Activated naive CD4-positive, alpha-beta T cell treated with anti-CD3 and anti-CD28 coated beads, Interleukin-2, amount 10 ng/mL, durations not matched to agents 7 days and 5 days (primary cell): ENCODE results near the gene REXO4.
A peak's percentile ranks its signal among the peaks of the same experiment; 100 is the strongest.

Experiments used
- CTCF ChIA-PET: fragments of 350-600 bp; sonication (Branson Sonifier 250); formaldehyde crosslinking; loops from one replicate; lab custom pipeline; 2021; ENCODE audit warnings: antibody characterized with exemption; lab: Charles Lee
- DNase-seq: peaks from one replicate; pipeline ENCODE4 v3.0.0-alpha.2; 2020
- H3K27ac Mint-ChIP-seq: one replicate; pipeline ENCODE4 v1.8.0; 2021; ENCODE audit warnings: mild to moderate bottlenecking, moderate library complexity, mixed read lengths
- H3K27me3 Mint-ChIP-seq: one replicate; pipeline ENCODE4 v1.8.0; 2021; ENCODE audit warnings: mild to moderate bottlenecking, mixed read lengths
- H3K36me3 Mint-ChIP-seq: one replicate; pipeline ENCODE4 v1.8.0; 2021; ENCODE audit warnings: mixed read lengths
- H3K4me1 Mint-ChIP-seq: one replicate; pipeline ENCODE4 v1.8.0; 2021; ENCODE audit warnings: mixed read lengths
- H3K4me3 Mint-ChIP-seq: one replicate; pipeline ENCODE4 v1.8.0; 2021; ENCODE audit warnings: mild to moderate bottlenecking, moderate library complexity, mixed read lengths
- H3K9me3 Mint-ChIP-seq: one replicate; pipeline ENCODE4 v1.8.0; 2021; ENCODE audit warnings: mixed read lengths

Gene REXO4

DNA sequence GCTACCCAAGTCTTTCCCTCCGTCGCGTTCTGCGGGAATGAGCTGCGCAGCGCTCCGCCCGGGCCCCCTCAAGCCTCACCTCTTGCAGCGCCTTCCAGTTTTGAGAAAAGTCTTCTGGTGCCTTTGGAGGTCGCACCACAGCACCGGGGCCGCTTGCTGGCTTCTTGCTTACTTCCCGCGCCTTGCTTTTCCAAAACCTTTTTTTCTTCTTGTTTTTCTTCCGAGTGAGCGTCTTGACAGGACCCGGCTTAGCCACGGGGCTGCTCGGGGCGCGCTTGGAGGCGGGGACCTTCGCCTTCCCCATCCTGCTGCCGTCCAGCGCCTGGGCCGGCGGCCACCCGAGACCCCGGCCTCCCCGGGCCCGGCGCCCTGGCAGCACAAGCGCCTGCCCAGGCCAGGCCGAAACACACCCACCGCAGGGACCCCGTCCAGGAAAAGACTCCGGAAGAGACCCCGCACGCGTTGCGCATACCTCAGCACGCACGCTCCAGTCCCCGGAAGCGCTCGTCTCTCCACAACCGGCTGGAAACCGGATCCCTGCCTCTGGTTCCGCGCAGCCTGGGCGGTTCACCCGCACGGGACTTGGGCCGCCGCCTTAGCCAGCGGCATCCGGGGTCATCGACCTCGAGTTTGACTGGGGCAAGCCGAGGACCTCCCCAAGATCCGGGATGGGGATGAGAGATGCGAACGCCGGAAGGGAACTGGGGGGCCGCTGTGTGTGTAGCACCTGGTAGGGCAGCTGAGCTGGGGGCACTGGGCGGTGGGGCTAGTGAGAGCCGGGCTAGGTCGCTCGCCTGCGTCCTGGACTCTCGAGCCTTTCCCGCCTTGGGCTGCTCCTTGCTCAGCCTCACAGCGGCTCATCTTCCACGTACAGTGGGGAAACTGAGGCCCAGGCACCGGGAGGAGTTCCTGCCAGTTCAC is at the start of gene REXO4:
REXO4 (minus strand) TSS at position 470 of the 921 bp plus-strand sequence; CDS start at position 304, 166 bp downstream.
- Mint-ChIP-seq H3K36me3 (peaks cover 17% of the 10 kb centered on the region), H3K4me3 (peak within 1 kb of the TSS; percentile 81), H3K27me3 (no peaks in the 10 kb centered on the region), H3K9me3 (no peaks in the 10 kb centered on the region), H3K4me1 (peaks cover 58% of the 10 kb centered on the region), H3K27ac (peak within 1 kb of the TSS; percentile 95)
- CTCF ChIA-PET = interaction anchor here (1.2 kb wide), 1 partner anchor 69 kb away, joined by 3 read pairs; no protein-coding TSS in a partner anchor
- DNase-seq = peak; percentile 90

- H3K4me1 Mint-ChIP-seq = no peaks in the 10 kb centered on the region
- no peaks in the 10 kb centered on the region for H3K36me3 Mint-ChIP-seq
- H3K27me3 Mint-ChIP-seq = peaks cover 27% of the 10 kb centered on the region
- H3K9me3 Mint-ChIP-seq = no peaks in the 10 kb centered on the region
- DNase-seq = no peak
- no peak overlapping the region for H3K4me3 Mint-ChIP-seq
- no peak overlapping the region for H3K27ac Mint-ChIP-seq
- CTCF ChIA-PET = no interaction called here
These were observed 49.3 kb upstream of the REXO4 start for GRCh38 chr9:133467101-133467500.

DNA sequence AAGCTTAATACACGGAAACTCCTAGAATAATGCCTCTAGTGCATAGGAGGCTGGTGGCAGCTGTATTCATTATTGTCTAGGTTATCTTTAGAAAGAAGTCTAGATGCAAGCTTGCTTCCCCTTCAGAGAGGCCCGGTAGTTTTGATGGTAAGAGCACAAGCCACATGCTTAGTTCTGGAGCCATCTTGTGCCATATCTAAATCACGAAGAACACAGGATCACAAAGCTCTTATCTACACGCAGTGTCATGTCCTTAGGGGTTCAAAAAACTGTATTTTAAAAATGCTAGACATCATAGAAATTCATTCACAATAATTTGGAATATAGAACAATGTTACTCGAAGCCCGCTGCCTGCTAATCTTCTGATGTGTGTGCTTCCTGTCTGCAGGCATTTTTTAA is 48.2 kb upstream of the REXO4 start:
- H3K4me1 Mint-ChIP-seq = no peaks in the 10 kb centered on the region
- no peak overlapping the region for H3K27ac Mint-ChIP-seq
- peaks cover 38% of the 10 kb centered on the region for H3K27me3 Mint-ChIP-seq
- CTCF ChIA-PET = no interaction called here
- H3K9me3 Mint-ChIP-seq = no peaks in the 10 kb centered on the region
- DNase-seq = no peak
- no peaks in the 10 kb centered on the region for H3K36me3 Mint-ChIP-seq
- H3K4me3 Mint-ChIP-seq = no peak overlapping the region

DNA sequence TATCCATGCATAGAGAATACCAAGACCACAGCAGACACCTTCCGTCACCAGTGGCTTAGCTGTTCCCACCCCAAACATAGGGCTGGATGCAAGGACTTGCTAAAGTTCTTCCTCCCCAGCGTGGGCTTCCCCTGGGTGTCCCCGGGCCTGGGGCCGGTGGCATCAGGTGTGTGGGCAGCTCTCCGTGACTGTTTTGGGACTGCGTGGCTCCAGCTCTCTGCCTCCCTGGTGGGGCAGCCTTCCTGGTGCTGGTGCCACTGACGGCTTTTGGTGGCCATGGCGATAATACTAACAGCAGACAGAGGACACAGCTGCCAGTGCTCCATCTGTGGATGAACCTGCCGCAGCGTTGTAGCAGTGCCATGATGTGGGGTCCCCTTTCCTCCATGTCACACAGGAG is 46.8 kb upstream of the REXO4 start:
- Mint-ChIP-seq H3K4me1 (peaks cover 7% of the 10 kb centered on the region), H3K27me3 (peaks cover 49% of the 10 kb centered on the region), H3K36me3 (no peaks in the 10 kb centered on the region), H3K9me3 (no peaks in the 10 kb centered on the region), H3K27ac (no peak overlapping the region), H3K4me3 (no peak overlapping the region)
- CTCF ChIA-PET = no interaction called here
- DNase-seq = no peak

DNA sequence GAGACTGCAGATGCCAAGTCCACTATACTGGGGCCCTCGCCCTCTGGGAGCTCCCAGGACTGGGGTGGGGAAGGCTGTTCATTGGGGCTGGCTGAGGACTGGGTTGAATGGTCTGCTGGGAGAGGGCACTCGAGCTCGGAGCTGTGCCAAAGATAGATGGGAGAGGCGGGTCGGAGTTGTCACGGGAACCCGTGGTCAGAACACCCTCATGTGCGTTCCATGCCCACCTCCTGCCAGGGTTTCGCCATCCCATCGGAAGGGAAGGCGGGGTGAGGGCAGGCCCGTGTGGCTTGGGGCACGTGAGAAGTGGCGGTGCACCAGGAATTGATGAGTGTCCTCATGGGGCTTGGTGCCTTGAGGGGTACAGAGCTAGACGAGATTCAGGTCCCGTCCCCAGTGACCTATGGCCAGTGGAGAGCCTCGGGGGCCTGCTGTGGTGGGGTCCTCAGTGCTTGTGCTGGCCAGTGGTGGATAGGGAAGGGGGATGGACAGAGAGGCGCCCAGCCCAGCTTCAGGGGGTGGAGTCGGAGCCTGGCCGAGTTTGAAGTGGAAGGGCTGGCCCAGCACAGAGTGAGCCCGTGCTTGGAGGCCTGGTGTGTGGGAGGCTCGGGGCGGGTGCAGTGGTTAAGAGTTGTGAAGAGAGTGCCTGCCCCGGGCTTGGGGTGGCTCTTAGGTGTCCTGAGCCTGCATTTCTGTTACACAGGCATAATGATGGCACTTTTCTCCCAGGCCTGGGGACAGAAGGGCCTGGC is 46.2 kb upstream of the REXO4 start:
- no peak overlapping the region for H3K27ac Mint-ChIP-seq
- peaks cover 55% of the 10 kb centered on the region for H3K27me3 Mint-ChIP-seq
- no peaks in the 10 kb centered on the region for H3K36me3 Mint-ChIP-seq
- CTCF ChIA-PET = no interaction called here
- H3K9me3 Mint-ChIP-seq = no peaks in the 10 kb centered on the region
- DNase-seq = no peak
- peaks cover 10% of the 10 kb centered on the region for H3K4me1 Mint-ChIP-seq
- no peak overlapping the region for H3K4me3 Mint-ChIP-seq

DNA sequence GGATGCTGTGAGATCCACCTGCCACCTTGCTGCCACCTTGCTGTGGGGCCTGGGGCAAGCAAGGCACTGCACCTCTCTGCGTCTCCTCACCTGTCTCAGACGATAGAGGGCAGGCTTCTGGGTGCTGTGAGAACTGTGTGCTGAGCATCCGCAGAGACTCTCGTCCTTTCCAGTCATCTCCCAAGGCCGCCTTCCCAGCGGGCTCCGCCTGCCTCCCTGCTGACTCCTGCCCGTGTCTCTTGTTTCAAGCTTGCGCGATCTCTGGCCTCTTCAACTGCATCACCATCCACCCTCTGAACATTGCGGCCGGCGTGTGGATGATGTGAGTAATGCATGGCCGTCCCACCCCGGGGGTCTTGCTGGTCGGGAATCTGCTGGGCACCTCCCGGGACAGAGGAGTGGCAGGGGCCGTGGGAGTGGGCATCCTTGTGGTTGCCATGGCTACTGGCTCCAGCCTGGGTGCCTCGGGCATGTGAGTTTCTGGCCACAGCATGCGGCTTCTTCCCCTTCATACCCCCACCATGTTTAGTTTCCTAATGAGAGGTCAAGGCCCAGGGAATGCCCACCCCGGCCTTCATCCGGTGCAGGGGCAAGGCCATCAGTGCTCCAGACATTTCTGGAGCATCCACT is 45.5 kb upstream of the REXO4 start:
- no peaks in the 10 kb centered on the region for H3K9me3 Mint-ChIP-seq

DNA sequence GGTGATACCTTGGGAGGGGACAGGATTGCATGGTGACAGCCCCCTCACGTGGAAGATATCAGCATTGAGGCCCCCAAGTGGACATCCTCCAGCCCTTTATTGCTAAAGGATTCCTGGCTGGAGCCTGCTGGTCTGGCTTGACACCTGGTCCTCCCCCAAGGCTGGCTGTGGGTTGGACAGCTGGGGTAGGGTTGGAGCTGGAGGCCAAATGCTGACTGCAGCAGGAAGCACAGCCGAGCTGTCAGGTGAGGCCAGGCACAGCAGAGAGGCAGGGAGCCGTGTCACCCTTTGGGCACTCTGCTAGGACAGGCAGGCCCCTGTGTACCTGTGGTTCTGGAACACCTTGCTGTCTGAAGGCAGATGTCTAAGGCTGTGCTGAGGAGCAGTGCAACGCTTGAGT is 44.2 kb upstream of the REXO4 start:
- Mint-ChIP-seq H3K4me3 (no peak overlapping the region), H3K9me3 (no peaks in the 10 kb centered on the region), H3K27me3 (peaks cover 69% of the 10 kb centered on the region), H3K4me1 (peaks cover 10% of the 10 kb centered on the region), H3K27ac (no peak overlapping the region), H3K36me3 (no peaks in the 10 kb centered on the region)
- CTCF ChIA-PET = no interaction called here
- no peak for DNase-seq

More for the DNA sequence above, 45.5 kb upstream of the REXO4 start:
- no peak for DNase-seq
- no peaks in the 10 kb centered on the region for H3K36me3 Mint-ChIP-seq
- H3K27ac Mint-ChIP-seq = no peak overlapping the region
- H3K4me1 Mint-ChIP-seq = peaks cover 10% of the 10 kb centered on the region
- no peak overlapping the region for H3K4me3 Mint-ChIP-seq
- CTCF ChIA-PET = no interaction called here
- H3K27me3 Mint-ChIP-seq = peaks cover 62% of the 10 kb centered on the region

GRCh38 chr9:133460405-133461175 is 42.8 kb upstream of the REXO4 start:
- Mint-ChIP-seq H3K4me1 (peaks cover 10% of the 10 kb centered on the region), H3K36me3 (no peaks in the 10 kb centered on the region), H3K27ac (no peak overlapping the region), H3K27me3 (peaks cover 76% of the 10 kb centered on the region), H3K4me3 (peak overlapping the region; percentile 56), H3K9me3 (no peaks in the 10 kb centered on the region)
- CTCF ChIA-PET = no interaction called here
- DNase-seq = no peak

DNA sequence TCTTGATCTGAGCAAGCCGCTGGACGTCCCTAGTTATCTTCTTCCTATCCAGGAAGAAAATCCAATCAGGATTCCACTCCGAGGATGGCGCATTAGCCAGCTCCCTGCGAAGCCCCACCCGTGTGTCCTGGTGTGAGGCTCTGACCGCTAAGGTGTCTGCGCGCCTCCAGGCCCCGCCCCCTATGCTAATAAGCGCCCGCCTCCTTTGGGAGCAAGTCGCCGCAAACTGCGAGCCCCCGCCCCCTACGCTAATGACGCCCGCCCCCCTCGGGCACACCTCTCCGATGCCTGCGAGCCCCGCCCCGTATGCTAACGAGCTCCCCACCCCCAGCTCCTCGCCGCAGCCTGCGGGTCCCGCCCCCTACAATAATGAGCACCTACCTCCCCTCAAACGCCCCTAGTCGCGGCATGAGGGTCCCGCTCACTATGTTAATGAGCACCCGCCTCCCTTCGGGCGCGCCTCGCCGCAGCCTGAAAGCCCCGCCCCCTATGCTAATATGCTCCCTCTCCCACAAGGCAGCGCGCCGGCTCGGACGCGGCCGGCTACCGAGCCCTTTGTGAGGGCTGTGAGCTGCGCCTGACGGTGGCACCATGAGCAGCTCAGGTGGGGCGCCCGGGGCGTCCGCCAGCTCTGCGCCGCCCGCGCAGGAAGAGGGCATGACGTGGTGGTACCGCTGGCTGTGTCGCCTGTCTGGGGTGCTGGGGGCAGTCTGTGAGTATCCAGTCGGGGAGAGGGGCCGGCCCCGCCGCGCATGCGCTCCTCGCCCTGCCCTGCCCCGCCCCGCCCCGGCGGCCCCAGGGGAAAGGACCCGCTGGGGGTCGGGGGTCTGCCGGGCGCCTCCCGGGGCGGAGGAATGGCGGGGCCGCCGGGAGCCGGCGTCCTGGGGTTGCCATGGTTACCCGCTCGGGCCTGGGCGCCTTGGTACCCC is 41.9 kb upstream of the REXO4 start, which contains the start of gene CACFD1:
CACFD1 (plus strand) TSS at position 503 of the 929 bp plus-strand sequence; CDS start at position 592, 89 bp downstream.
- peak within 1 kb of the TSS; percentile 82 for H3K4me3 Mint-ChIP-seq
- peak; percentile 96 for DNase-seq
- peak within 1 kb of the TSS; percentile 76 for H3K27ac Mint-ChIP-seq
- H3K36me3 Mint-ChIP-seq = no peaks in the 10 kb centered on the region
- H3K9me3 Mint-ChIP-seq = no peaks in the 10 kb centered on the region
- H3K4me1 Mint-ChIP-seq = peaks cover 10% of the 10 kb centered on the region
- peaks cover 69% of the 10 kb centered on the region for H3K27me3 Mint-ChIP-seq
- CTCF ChIA-PET = interaction anchor here (0.7 to 2.1 kb wide), 2 partner anchors 26 to 248 kb away, joined by 4 to 9 read pairs; no protein-coding TSS in a partner anchor

DNA sequence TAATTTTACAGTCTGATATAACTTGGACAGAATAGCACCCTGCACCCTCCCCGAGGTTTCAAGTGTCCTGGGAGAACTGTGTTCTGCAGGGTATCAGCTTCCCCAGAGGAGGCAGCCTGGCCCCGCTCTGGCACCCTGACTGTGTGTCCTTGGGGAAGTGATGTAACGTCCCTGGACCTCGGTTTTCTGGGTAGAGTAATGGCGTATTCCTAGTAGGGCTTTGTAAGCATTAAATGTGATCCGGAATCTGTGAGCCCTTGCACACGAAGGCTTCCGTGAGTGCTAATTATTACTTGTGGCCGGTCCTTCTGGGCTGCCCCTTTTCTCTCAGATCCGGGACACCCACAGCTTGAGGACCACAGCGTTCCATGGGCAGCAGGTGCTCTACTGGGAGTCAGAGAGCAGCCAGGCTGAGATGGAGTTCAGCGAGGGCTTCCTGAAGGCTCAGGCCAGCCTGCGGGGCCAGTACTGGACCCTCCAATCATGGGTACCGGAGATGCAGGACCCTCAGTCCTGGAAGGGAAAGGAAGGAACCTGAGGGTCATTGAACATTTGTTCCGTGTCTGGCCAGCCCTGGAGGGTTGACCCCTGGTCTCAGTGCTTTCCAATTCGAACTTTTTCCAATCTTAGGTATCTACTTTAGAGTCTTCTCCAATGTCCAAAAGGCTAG is 41.0 kb upstream of the REXO4 start:
- Mint-ChIP-seq H3K27me3 (peaks cover 70% of the 10 kb centered on the region), H3K36me3 (no peaks in the 10 kb centered on the region), H3K4me1 (peaks cover 10% of the 10 kb centered on the region), H3K9me3 (no peaks in the 10 kb centered on the region), H3K4me3 (peak overlapping the region; percentile 82), H3K27ac (no peak overlapping the region)
- no peak for DNase-seq
- CTCF ChIA-PET = interaction anchor here (0.6 to 2.1 kb wide), 2 partner anchors 27 to 273 kb away, joined by 4 to 9 read pairs; no protein-coding TSS in a partner anchor

- no peak for DNase-seq
- H3K9me3 Mint-ChIP-seq = no peaks in the 10 kb centered on the region
- no peaks in the 10 kb centered on the region for H3K36me3 Mint-ChIP-seq
- H3K27me3 Mint-ChIP-seq = peaks cover 64% of the 10 kb centered on the region
- no peak overlapping the region for H3K27ac Mint-ChIP-seq
- H3K4me1 Mint-ChIP-seq = peaks cover 10% of the 10 kb centered on the region
- CTCF ChIA-PET = interaction anchor here (0.6 kb wide), 1 partner anchor 272 kb away, joined by 4 read pairs; no protein-coding TSS in a partner anchor
- H3K4me3 Mint-ChIP-seq = no peak overlapping the region
These were observed 39.9 kb upstream of the REXO4 start for GRCh38 chr9:133457748-133458147.

DNA sequence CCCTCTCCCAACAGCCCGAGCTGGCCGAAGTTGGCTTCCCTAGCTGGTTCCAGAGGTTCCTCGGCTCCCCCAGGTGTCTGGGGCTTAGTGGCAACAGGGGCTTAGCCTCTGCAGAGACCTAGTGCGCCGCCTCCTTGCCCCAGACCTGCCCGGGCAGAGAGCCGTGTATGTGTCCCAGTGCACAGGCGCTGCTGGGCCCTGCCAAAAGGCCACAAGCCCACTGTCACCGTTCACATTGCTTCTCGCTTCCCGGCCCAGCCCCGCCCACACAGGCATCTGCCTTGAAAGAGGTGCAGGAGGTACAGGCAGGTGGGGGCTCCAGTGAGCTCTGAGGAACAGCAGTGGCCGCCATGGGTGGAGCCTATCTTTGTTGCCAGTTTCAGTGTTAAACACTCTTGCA is 39.4 kb upstream of the REXO4 start:
- Mint-ChIP-seq H3K4me1 (peaks cover 10% of the 10 kb centered on the region), H3K9me3 (no peaks in the 10 kb centered on the region), H3K27me3 (peaks cover 63% of the 10 kb centered on the region), H3K27ac (no peak overlapping the region), H3K4me3 (no peak overlapping the region), H3K36me3 (no peaks in the 10 kb centered on the region)
- CTCF ChIA-PET = interaction anchor here (1.3 kb wide), 1 partner anchor 15 kb away, joined by 3 read pairs; no protein-coding TSS in a partner anchor
- DNase-seq = no peak
